Measurements from ENCODE around the gene HIVEP2.

DNA sequence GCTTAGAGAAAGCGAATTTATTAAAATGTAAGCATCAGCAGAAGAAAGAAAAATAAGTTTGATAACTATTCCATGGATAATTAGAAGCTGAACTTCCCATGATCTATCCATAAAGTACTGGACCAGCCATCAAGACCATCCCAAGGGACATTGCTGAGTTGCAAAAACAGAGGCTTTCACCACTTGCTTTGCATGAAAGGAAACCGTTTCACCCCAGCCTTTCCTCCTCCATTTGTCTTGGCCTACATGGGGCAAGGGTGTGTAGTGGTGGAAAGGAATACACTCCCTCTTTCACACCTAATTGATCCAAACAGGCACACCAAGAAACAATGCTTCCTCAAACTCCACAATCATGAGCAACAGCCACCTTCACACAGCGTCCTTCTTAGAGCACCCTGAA lies 10.4 kb downstream of the HIVEP2 start:
- TF ChIP-seq POLR2A (IDR thresholded peaks at IDR 0.05; ENCODE audit: low read depth, low read length) = no peak
- no peak for TF ChIP-seq POLR2AphosphoS5 (IDR thresholded peaks at IDR 0.05; ENCODE audit: low read depth, low read length)

Data from GM12891 (cell line).